Gastrocnemius medialis (tissue), 4 donors: ENCODE data around the gene PDGFRB. TPM values are rescaled to one million over a fixed set of nuclear protein-coding genes. Genes with fewer than 3 reads are reported as not detected.
A peak's percentile ranks its signal among the peaks of the same experiment; 100 is the strongest.

Source experiments
- ATAC-seq, 2 donors: fragments of 150-250 bp; one replicate each; pipeline ENCODE4 v1.9.1; 2016
- DNase-seq, 2 donors: peaks; one replicate each; pipeline ENCODE4 v3.0.0-alpha.2; 2019
- H3K27ac ChIP-seq, 4 donors: fragments of 200-600 bp; sonication (generic); 1 replicate in 1 of 4; 2 replicates in 3 of 4; pipeline ENCODE4 v1.5.1; 2016 to 2018; ENCODE audit warnings: mild to moderate bottlenecking in 2 of 4, moderate library complexity in 1 of 4
- H3K27me3 ChIP-seq, 3 donors: fragments of 200-600 bp; sonication (generic) in 2 of 3; 1 replicate in 1 of 3; 2 replicates in 2 of 3; pipeline versions ENCODE4 v1.5.1 to v1.6.0; 2016 to 2019; ENCODE audit warnings: mild to moderate bottlenecking in 1 of 3, moderate library complexity in 1 of 3
- H3K36me3 ChIP-seq, 2 donors: fragments of 200-600 bp; sonication (generic) in 1 of 2; one replicate each; pipeline ENCODE4 v1.5.1; 2017 to 2018
- H3K4me1 ChIP-seq, 2 donors: fragments of 200-600 bp; sonication (generic) in 1 of 2; one replicate each; pipeline ENCODE4 v1.5.1; 2016 to 2017; ENCODE audit warnings: mild to moderate bottlenecking in 2 of 2
- H3K4me3 ChIP-seq, 4 donors: fragments of 200-600 bp; sonication (generic) in 3 of 4; 1 replicate in 1 of 4; 2 replicates in 3 of 4; pipeline ENCODE4 v1.5.1; 2016 to 2019; ENCODE audit warnings: mild to moderate bottlenecking in 2 of 4
- H3K9me3 ChIP-seq, 3 donors: fragments of 200-600 bp; sonication (generic) in 2 of 3; 1 replicate in 1 of 3; 2 replicates in 2 of 3; pipeline ENCODE4 v1.5.1; 2016 to 2019
- POLR2A ChIP-seq, 2 donors: fragments of 450-650 bp; IDR thresholded peaks; one replicate each; pipeline ENCODE4 v1.6.1; 2017; ENCODE audit warnings: antibody characterized with exemption in 2 of 2, mild to moderate bottlenecking in 2 of 2, moderate library complexity in 2 of 2
- in situ Hi-C, 4 donors: fragments of 200-750 bp; cut with MboI; loops; one replicate each; pipeline versions ENCODE4 v1.15.0 to v1.8.0; 2017; ENCODE audit warnings: low sequenced_read_pairs in 4 of 4
- intact Hi-C: fragments of 100-400 bp; cut with DNase I; formaldehyde crosslinking; loops from one replicate; pipeline ENCODE4 v1.15.1; 2023; ENCODE audit warnings: low total_unique reads
- total RNA-seq, 4 donors: library from RNA; depleted of rRNA; stranded (reverse); fragments of >200 nt; gene quantifications; one replicate each; pipeline versions ENCODE4 v1.1.0 to v1.2.3, GENCODE V29; 2016
- TF ChIP-seq, protein P1 (sequence below), 5 experiments: fragments of 450-650 bp in 3 of 5; fragments of 200-600 bp in 2 of 5; sonication (generic) in 2 of 5; IDR thresholded peaks in 4 of 5; conservative IDR thresholded peaks in 1 of 5; 1 replicate in 4 of 5; 2 replicates in 1 of 5; pipeline ENCODE4 v1.5.1; 2016 to 2019; ENCODE audit warnings: antibody characterized with exemption in 5 of 5, mild to moderate bottlenecking in 3 of 5, moderate library complexity in 3 of 5

The PDGFRB gene
- total RNA-seq, result 10 to 100 TPM; 27.9 to 58.4 (median 52.5) TPM

DNA sequence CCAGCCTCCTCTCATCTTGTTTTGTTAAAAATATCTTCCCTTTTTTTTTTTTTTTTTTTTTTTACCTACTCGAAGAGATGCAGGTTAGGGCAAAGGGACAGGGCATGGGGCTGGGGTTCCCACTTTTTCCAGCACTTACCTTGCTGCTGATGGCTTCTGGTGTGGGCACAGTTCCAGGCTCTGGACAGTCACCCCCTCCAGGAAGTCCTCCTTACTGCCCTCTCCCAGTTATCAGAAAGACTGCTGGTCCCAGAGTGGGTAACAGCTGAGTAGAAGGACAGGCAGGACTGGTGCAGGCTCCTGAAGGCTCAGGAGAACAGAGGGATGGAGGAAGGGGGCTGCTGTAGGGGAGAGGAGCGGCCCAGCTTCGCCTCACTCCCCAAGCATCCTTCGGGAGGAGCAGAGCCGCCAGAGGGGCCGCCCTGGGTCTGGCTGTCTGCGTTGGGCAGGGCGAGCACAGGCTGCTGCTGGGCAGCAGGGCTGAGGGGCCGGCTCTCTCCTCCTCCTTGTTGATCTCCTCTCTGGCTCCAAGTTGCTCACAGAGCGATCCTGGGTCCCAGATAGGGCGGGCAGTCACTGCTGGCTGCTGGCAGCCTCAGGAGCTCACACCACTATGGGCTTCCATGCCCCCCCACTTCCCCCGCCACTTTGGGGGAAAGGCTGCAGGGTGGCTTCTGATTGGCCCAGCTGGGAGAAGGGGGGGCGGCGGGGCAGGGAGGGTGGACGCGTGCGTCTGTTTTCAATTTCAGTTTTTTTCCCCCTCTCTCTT, at the start of gene PDGFRB:
PDGFRB (minus strand) TSS at position 588 of the 769 bp plus-strand sequence. CDS start 18,798 bp downstream, outside the sequence.
- DNase-seq (peak; percentile 73 to 84), ATAC-seq (peak; percentile 64 to 71)
- H3K36me3 ChIP-seq, result no peaks in the 10 kb centered on the region
- TF ChIP-seq POLR2A (IDR thresholded peaks at IDR 0.05), result peak; percentile 37 to 82
- TF ChIP-seq, protein P1, sequence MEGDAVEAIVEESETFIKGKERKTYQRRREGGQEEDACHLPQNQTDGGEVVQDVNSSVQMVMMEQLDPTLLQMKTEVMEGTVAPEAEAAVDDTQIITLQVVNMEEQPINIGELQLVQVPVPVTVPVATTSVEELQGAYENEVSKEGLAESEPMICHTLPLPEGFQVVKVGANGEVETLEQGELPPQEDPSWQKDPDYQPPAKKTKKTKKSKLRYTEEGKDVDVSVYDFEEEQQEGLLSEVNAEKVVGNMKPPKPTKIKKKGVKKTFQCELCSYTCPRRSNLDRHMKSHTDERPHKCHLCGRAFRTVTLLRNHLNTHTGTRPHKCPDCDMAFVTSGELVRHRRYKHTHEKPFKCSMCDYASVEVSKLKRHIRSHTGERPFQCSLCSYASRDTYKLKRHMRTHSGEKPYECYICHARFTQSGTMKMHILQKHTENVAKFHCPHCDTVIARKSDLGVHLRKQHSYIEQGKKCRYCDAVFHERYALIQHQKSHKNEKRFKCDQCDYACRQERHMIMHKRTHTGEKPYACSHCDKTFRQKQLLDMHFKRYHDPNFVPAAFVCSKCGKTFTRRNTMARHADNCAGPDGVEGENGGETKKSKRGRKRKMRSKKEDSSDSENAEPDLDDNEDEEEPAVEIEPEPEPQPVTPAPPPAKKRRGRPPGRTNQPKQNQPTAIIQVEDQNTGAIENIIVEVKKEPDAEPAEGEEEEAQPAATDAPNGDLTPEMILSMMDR (IDR thresholded peaks at IDR 0.05 in 4 of 5, conservative IDR thresholded peaks at IDR 0.05 in 1 of 5), result no peak
- intact Hi-C loops (no loop called here), in situ Hi-C loops (no loop called here)
- peaks cover 0 to 11% of the 10 kb centered on the region in 2 donors for H3K4me1 ChIP-seq
- H3K27ac ChIP-seq, result peak within 1 kb of the TSS; percentile 76 to 84 (median 82)
- peak within 1 kb of the TSS; percentile 55 to 61 (median 56) for H3K4me3 ChIP-seq
- no peaks in the 10 kb centered on the region for H3K27me3 ChIP-seq
- H3K9me3 ChIP-seq, result no peaks in the 10 kb centered on the region

DNA sequence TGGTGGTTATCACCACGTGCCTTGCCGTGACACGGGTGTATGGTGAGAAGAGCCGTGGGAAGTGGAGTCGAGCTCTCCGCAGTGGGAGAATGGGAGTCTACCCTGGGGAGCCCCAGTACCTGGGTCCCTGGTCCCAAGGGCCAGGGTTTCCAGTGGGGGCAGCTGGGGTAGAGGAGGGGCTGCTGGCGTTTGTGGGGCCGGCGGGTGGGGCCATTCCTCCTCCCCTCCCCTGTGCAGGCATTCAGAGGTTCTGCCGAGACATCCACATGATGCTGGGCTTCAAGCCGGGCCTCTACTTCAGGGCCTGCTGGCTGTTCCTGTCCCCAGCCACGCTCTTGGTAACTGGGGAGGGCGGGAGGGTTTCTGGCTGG, 48.9 kb upstream of the PDGFRB start:
- H3K4me1 ChIP-seq, result no peaks in the 10 kb centered on the region
- in situ Hi-C loops, result loop anchor here in 1 of 4 donors (25.0 kb wide), 1 partner anchor 167 kb away; no protein-coding TSS in a partner anchor
- no peaks in the 10 kb centered on the region for H3K9me3 ChIP-seq
- DNase-seq (no peak), ATAC-seq (no peak)
- H3K27me3 ChIP-seq, result no peaks in the 10 kb centered on the region
- no peak for TF ChIP-seq POLR2A (IDR thresholded peaks at IDR 0.05)
- TF ChIP-seq, protein P1 (IDR thresholded peaks at IDR 0.05 in 4 of 5, conservative IDR thresholded peaks at IDR 0.05 in 1 of 5), result no peak
- H3K4me3 ChIP-seq, result no peak overlapping the region
- H3K36me3 ChIP-seq, result no peaks in the 10 kb centered on the region
- intact Hi-C loops, result no loop called here
- H3K27ac ChIP-seq, result no peak overlapping the region

DNA sequence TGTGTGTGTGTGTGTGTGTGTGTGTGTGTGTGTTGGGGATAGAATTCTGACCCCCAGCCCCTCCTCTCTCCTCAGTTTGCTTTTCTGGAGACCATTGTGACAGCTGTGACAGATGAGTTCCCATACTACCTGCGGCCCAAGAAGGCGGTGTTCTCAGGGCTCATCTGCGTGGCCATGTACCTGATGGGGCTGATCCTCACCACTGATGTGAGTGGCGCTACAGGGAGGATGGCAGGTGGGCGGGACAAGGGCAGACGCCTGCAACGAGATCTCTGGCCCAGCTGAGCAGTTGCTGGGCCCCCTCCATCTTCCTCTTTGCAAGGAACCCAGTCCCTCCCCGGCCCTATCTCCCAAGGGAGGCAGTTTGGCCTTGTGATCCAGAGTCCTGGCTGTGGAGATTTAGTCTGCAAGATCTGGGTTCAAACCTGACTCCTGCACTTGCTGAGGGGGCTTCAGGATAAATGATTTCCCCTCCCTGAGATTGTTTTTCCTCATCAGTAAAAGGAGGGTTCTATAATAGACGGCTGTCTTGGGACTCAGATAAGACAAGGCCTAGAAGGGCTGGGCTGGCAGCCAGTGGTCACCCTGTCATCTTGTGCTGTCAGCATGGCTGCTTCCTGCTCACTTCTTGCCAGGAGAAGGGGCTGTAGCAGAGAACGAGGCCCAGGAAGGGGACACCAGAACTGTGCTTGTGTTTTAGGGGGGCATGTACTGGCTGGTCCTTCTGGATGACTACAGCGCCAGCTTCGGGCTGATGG, 48.4 kb upstream of the PDGFRB start:
- ATAC-seq (no peak), DNase-seq (no peak)
- Histone ChIP-seq H3K9me3 (no peaks in the 10 kb centered on the region), H3K27ac (no peak overlapping the region), H3K4me3 (no peak overlapping the region), H3K36me3 (no peaks in the 10 kb centered on the region), H3K27me3 (no peaks in the 10 kb centered on the region), H3K4me1 (no peaks in the 10 kb centered on the region)
- intact Hi-C loops (no loop called here), in situ Hi-C loops (loop anchor here in 1 of 4 donors (25.0 kb wide), 1 partner anchor 167 kb away; no protein-coding TSS in a partner anchor)
- TF ChIP-seq POLR2A (IDR thresholded peaks at IDR 0.05), result no peak
- TF ChIP-seq, protein P1 (IDR thresholded peaks at IDR 0.05 in 4 of 5, conservative IDR thresholded peaks at IDR 0.05 in 1 of 5), result no peak

DNA sequence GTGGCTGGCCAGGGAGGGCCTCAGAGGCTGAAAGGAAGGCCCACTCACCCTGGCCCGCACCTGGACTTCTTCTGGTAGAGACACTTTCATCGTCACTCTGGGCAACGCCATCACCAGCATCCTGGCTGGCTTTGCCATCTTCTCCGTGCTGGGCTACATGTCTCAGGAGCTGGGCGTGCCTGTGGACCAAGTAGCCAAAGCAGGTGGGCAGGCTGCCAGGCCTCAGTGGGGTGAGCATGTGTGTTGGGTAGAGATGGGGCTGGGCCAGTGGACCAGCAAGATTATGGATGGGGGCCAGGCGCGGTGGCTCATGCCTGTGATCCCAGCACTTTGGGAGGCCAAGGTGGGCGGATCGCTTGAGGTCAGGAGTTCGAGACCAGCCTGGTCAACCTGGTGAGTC, 46.9 kb upstream of the PDGFRB start:
- intact Hi-C loops, result no loop called here
- no peak for DNase-seq
- no peak overlapping the region for H3K4me3 ChIP-seq
- H3K4me1 ChIP-seq, result no peaks in the 10 kb centered on the region
- no peak for TF ChIP-seq POLR2A (IDR thresholded peaks at IDR 0.05)
- TF ChIP-seq, protein P1 (IDR thresholded peaks at IDR 0.05 in 4 of 5, conservative IDR thresholded peaks at IDR 0.05 in 1 of 5), result no peak
- no peak overlapping the region for H3K27ac ChIP-seq
- H3K27me3 ChIP-seq, result no peaks in the 10 kb centered on the region
- no peaks in the 10 kb centered on the region for H3K9me3 ChIP-seq
- in situ Hi-C loops, result loop anchor here in 1 of 4 donors (25.0 kb wide), 1 partner anchor 165 kb away; no protein-coding TSS in a partner anchor
- no peaks in the 10 kb centered on the region for H3K36me3 ChIP-seq
- ATAC-seq, result no peak
